ENCODE results near the gene PET117.
"Not testable (repeated sequence)": the region's sequence is repeated elsewhere in the genome, so short reads cannot be mapped to it uniquely, and the experiment has no call there.

The PET117 gene

DNA sequence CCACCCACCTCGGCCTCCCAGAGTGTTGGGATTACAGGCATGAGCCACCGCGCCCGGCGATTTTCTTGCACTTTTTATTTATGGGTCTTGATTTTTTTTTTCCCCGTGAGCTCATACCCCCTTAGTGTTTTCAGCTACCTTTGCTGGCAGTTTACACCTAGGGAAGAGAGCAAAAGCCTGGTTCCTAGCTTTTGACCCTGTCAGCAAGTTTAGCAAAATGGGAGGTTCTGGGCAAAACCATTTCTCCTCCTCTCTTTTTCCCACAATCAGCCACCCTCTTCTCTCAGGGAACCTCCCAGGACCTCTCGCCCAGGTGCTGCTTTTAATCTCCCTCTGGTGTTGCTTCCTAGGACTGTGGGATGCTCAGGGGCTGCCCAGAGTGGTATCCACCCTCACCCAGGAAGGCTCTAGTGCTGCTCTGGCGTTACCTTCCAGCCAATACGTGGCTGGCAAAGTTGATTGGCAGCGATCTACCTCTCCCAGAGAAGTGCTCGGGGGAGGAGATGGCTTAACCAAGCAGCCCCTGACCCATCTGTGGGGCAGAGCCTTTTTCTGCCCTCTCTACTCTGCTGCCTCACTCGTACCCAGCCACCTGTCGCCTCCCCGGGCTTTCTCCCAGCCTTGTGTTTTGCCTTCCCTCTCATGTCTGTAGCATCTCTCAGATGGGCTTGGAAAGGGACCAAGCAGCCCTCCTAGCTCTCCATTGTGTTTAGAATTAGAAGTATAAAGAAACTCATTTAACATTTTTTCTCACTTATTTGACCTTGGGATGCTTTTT is 37.4 kb downstream of the PET117 start:
- no peak for DNase-seq (ENCODE audit: low spot score)
- CTCF ChIA-PET: interaction anchor here (0.7 kb wide), 1 partner anchor 132 kb away, joined by 4 read pairs; no protein-coding TSS in a partner anchor
- POLR2A ChIA-PET (ENCODE audit: low non-redundant PET): no interaction called here
- TF ChIP-seq, protein P1, sequence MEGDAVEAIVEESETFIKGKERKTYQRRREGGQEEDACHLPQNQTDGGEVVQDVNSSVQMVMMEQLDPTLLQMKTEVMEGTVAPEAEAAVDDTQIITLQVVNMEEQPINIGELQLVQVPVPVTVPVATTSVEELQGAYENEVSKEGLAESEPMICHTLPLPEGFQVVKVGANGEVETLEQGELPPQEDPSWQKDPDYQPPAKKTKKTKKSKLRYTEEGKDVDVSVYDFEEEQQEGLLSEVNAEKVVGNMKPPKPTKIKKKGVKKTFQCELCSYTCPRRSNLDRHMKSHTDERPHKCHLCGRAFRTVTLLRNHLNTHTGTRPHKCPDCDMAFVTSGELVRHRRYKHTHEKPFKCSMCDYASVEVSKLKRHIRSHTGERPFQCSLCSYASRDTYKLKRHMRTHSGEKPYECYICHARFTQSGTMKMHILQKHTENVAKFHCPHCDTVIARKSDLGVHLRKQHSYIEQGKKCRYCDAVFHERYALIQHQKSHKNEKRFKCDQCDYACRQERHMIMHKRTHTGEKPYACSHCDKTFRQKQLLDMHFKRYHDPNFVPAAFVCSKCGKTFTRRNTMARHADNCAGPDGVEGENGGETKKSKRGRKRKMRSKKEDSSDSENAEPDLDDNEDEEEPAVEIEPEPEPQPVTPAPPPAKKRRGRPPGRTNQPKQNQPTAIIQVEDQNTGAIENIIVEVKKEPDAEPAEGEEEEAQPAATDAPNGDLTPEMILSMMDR (conservative IDR thresholded peaks at IDR 0.05; ENCODE audit: low read depth): no peak
- no peak overlapping the region for H3K27ac ChIP-seq

DNA sequence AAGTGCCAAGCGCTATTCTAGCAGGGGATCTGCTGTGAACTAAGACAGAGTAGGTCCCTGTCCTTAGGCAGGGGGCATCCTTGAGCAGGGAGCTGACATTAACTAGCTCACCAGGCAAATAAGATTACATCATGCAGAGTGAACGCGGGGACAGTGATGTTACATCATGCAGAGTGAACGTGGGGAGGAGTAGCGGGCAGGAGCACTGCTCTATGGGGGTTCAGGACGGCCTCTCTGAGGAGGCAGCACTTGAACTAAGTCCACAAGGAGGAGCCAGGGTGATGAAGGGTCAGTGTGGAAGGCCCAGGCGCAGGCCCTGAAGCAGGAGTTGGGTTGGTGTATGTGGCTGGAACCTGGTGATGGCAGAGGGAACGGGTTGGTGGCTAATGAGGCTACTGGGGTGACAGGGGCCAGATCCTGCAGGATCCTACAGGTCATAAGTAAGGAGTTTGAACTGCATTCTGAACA is 38.7 kb downstream of the PET117 start:
- DNase-seq (ENCODE audit: low spot score): no peak
- no peak overlapping the region for H3K27ac ChIP-seq
- TF ChIP-seq, protein P1 (conservative IDR thresholded peaks at IDR 0.05; ENCODE audit: low read depth): no peak
- ChIA-PET POLR2A (ENCODE audit: low non-redundant PET) (no interaction called here), CTCF (no interaction called here)

DNA sequence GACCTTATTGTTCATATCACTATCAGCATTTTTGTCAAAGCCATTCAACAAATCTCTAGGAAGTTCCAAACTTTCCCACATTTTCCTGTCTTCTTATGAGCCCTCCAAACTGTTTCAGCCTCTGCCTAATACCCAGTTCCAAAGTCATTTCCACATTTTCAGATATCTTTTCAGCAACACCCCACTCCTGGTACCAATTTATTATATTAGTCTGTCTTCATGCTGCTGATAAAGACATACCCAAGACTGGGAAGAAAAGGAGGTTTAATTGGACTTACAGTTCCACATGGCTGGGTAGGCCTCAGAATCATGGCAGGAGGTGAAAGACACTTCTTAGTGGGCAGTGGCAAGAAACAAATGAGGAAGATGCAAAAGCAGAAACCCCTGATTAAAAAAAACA is 42.7 kb downstream of the PET117 start:
- POLR2A ChIA-PET (ENCODE audit: low non-redundant PET); CTCF ChIA-PET; DNase-seq (ENCODE audit: low spot score); H3K27ac ChIP-seq: not testable (repeated sequence)

DNA sequence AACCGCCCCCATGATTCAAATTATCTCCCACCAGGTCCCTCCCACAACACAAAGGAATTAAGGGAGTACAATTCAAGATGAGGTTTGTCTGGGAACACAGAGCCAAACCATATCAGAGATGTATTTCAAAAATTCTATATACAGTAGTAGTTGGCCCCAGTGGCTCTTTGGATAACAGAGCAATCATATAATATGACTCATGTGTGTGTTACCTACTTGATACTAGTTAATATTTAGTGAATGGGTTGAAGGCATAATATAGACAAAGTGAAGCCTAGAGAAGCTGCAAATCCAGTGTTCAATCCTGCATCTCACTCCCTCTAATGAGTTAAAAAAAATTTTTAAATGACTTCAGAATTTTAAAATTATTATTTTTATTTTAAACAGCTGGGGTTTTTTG is 43.2 kb downstream of the PET117 start:
- POLR2A ChIA-PET (ENCODE audit: low non-redundant PET): no interaction called here
- TF ChIP-seq, protein P1 (conservative IDR thresholded peaks at IDR 0.05; ENCODE audit: low read depth): no peak
- CTCF ChIA-PET: no interaction called here
- no peak for DNase-seq (ENCODE audit: low spot score)
- H3K27ac ChIP-seq: no peak overlapping the region

DNA sequence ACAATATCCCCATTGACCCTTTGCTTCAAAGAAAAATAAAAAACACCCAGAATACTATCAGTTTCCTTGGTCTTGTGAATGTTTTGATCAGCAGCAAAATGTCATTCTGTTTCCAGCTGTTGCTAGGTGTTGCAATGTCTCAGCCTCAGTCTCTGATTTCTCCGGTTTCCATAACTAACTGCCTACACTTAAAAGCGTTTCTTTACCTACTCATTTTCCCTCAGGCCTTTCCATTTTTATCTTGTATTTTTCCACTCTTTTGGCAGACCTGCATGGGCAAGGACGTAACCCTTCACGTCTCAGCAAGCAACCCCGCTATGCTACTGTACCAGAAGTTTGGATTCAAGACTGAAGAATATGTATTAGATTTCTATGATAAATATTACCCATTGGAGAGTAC is 49.4 kb downstream of the PET117 start:
- DNase-seq (ENCODE audit: low spot score): peak; percentile 36
- POLR2A ChIA-PET (ENCODE audit: low non-redundant PET): no interaction called here
- CTCF ChIA-PET: no interaction called here
- TF ChIP-seq, protein P1 (conservative IDR thresholded peaks at IDR 0.05; ENCODE audit: low read depth): no peak
- peak overlapping the region; percentile 53 for H3K27ac ChIP-seq

DNA sequence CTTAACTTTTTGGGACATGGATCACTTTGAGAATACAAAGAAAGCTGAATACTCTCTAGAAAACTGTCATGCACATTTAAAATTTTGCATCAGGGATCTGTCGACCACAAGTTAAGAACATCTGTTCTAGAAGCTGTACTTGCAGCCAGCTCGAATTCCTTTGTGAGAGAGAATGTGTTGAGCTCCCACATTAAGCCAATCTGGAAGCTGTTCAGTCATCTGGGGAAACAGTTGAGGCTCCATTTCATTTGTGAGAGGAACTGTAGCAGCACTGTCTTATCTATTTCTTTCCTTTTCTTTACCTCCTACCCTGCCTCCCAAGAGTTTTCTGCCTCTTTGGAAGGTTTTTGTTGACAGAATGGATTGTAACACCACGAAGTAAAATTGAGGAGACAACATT is 50.8 kb downstream of the PET117 start:
- ChIA-PET POLR2A (ENCODE audit: low non-redundant PET) (no interaction called here), CTCF (no interaction called here)
- no peak for DNase-seq (ENCODE audit: low spot score)
- H3K27ac ChIP-seq: no peak overlapping the region
- TF ChIP-seq, protein P1 (conservative IDR thresholded peaks at IDR 0.05; ENCODE audit: low read depth): no peak
